PC-9 (cell line): Measurements from ENCODE around the gene SLC24A4. TPM values are rescaled to one million over a fixed set of nuclear protein-coding genes. Genes with fewer than 3 reads are reported as not detected.

Source experiments
- BruUV-seq: library from RNA; stranded (reverse); fragments of 400-500 nt; replicated peaks from 2 replicates; lab custom pipeline; 2021; lab: Mats Ljungman, UMichigan
- CTCF ChIA-PET: fragments of 300-600 bp; sonication (Branson Sonifier 250); formaldehyde crosslinking; loops from one replicate; lab custom pipeline; 2022; ENCODE audit warnings: antibody characterized with exemption; lab: Charles Lee
- POLR2A ChIA-PET: fragments of 300-600 bp; sonication (Branson Sonifier 250); formaldehyde crosslinking; loops from one replicate; lab custom pipeline; 2022; ENCODE audit warnings: antibody characterized with exemption; ENCODE audit not compliant: unreplicated experiment; lab: Charles Lee
- DNase-seq, 2 experiments: peaks; one replicate each; pipeline versions ENCODE4 v3.0.0 to v3.0.0-alpha.2; 2015 to 2022; ENCODE audit warnings: mixed read lengths in 1 of 2
- H2AFZ ChIP-seq: fragments of 200-600 bp; sonication (generic); 2 replicates; pipeline ENCODE4 v1.8.1; 2017; ENCODE audit warnings: antibody characterized with exemption
- H3F3A ChIP-seq: fragments of 200-600 bp; sonication (generic); 2 replicates; pipeline ENCODE4 v1.8.1; 2017; ENCODE audit warnings: antibody characterized with exemption, mild to moderate bottlenecking, low read depth; ENCODE audit not compliant: insufficient read depth
- H3K27ac ChIP-seq: fragments of 200-600 bp; sonication (generic); 2 replicates; pipeline ENCODE4 v1.6.1; 2016; ENCODE audit warnings: mixed run types
- H3K27me3 ChIP-seq: fragments of 200-600 bp; sonication (generic); 2 replicates; pipeline ENCODE4 v1.6.1; 2016; ENCODE audit warnings: low read depth, mixed run types; ENCODE audit not compliant: insufficient read depth
- H3K36me3 ChIP-seq: fragments of 200-600 bp; sonication (generic); 2 replicates; pipeline ENCODE4 v1.6.1; 2016; ENCODE audit warnings: low read depth, mixed run types
- H3K4me1 ChIP-seq: fragments of 200-600 bp; sonication (generic); replicated peaks from 2 replicates; pipeline ENCODE4 v1.6.1; 2016; ENCODE audit warnings: mixed run types; ENCODE audit not compliant: insufficient read depth
- H3K4me2 ChIP-seq: fragments of 200-600 bp; sonication (generic); 2 replicates; pipeline ENCODE4 v1.6.1; 2017; ENCODE audit warnings: mixed run types
- H3K4me3 ChIP-seq: fragments of 200-600 bp; sonication (generic); 2 replicates; pipeline ENCODE4 v1.6.1; 2016; ENCODE audit warnings: mixed run types
- H3K79me2 ChIP-seq: fragments of 200-600 bp; sonication (generic); 2 replicates; pipeline ENCODE4 v1.6.1; 2017; ENCODE audit warnings: low read depth, mixed run types
- H3K9me2 ChIP-seq: fragments of 200-600 bp; sonication (generic); 2 replicates; pipeline ENCODE4 v1.8.1; 2017; ENCODE audit warnings: mild to moderate bottlenecking; ENCODE audit not compliant: insufficient read depth
- H3K9me3 ChIP-seq: fragments of 200-600 bp; sonication (generic); 2 replicates; pipeline ENCODE4 v1.8.1; 2016; ENCODE audit warnings: low read depth; ENCODE audit not compliant: insufficient read depth
- H4K20me1 ChIP-seq: fragments of 200-600 bp; sonication (generic); 2 replicates; pipeline ENCODE4 v1.8.1; 2017; ENCODE audit not compliant: insufficient read depth
- CTCF ChIP-seq: fragments of 200-600 bp; sonication (generic); conservative IDR thresholded peaks from 2 replicates; pipeline ENCODE4 v1.6.1; 2017; ENCODE audit warnings: mixed run types, antibody characterized with exemption, mild to moderate bottlenecking, moderate library complexity
- EZH2 ChIP-seq: fragments of 200-600 bp; sonication (generic); IDR thresholded peaks from 2 replicates; pipeline ENCODE4 v1.8.0; 2017; ENCODE audit warnings: antibody characterized with exemption, low read depth
- intact Hi-C: fragments of 100-400 bp; cut with micrococcal nuclease; formaldehyde crosslinking; loops from one replicate; pipeline ENCODE4 v1.10.0; 2022; ENCODE audit not compliant: unreplicated experiment
- total RNA-seq: library from RNA; stranded (reverse); gene quantifications from 2 replicates; pipeline ENCODE4 v1.2.3, GENCODE V29; 2021

Gene SLC24A4
- total RNA-seq, 1 experiment from 2014 or later = not detected

GRCh38 chr14:92457016-92457565 is 134.1 kb downstream of the SLC24A4 start:
- no peaks in the 10 kb centered on the region for H3K36me3 ChIP-seq
- H3K4me1 ChIP-seq = no peaks in the 10 kb centered on the region
- no peaks in the 10 kb centered on the region for H3K27me3 ChIP-seq
- H3K9me2 ChIP-seq = no peaks in the 10 kb centered on the region
- intact Hi-C loops = loop anchor here (5.0 to 10.0 kb wide), 2 partner anchors 235 to 322 kb away; no protein-coding TSS in a partner anchor
- no peaks in the 10 kb centered on the region for H4K20me1 ChIP-seq
- ChIA-PET CTCF (no interaction called here), POLR2A (interaction anchor here (0.6 kb wide), 1 partner anchor 211 kb away, joined by 6 read pairs; no protein-coding TSS in a partner anchor)
- DNase-seq = no peak
- H2AFZ ChIP-seq = no peak overlapping the region
- no peak for TF ChIP-seq EZH2
- 0 out of 2 replicates have a peak, but pooled peaks have one; percentile 5 for TF ChIP-seq CTCF
- no peak overlapping the region for H3K4me2 ChIP-seq
- no peak overlapping the region for H3K27ac ChIP-seq
- BruUV-seq = no TSS peak
- no peaks in the 10 kb centered on the region for H3F3A ChIP-seq
- no peaks in the 10 kb centered on the region for H3K9me3 ChIP-seq
- no peak overlapping the region for H3K4me3 ChIP-seq
- no peaks in the 10 kb centered on the region for H3K79me2 ChIP-seq

GRCh38 chr14:92458136-92459029 is 135.4 kb downstream of the SLC24A4 start:
- DNase-seq = no peak
- CTCF ChIA-PET = no interaction called here

More at GRCh38 chr14:92458136-92459029, 135.4 kb downstream of the SLC24A4 start:
- TF ChIP-seq EZH2 (no peak), CTCF (no peak)
- H3K27ac ChIP-seq = no peak overlapping the region
- intact Hi-C loops = loop anchor here (5.0 to 10.0 kb wide), 2 partner anchors 234 to 324 kb away; no protein-coding TSS in a partner anchor
- H3K4me2 ChIP-seq = no peak overlapping the region
- H3K9me2 ChIP-seq = no peaks in the 10 kb centered on the region
- no peaks in the 10 kb centered on the region for H3K9me3 ChIP-seq
- H3F3A ChIP-seq = no peaks in the 10 kb centered on the region
- BruUV-seq = no TSS peak
- no peaks in the 10 kb centered on the region for H3K4me1 ChIP-seq
- no peaks in the 10 kb centered on the region for H3K36me3 ChIP-seq
- H3K4me3 ChIP-seq = no peak overlapping the region
- H4K20me1 ChIP-seq = no peaks in the 10 kb centered on the region
- no peak overlapping the region for H2AFZ ChIP-seq
- POLR2A ChIA-PET = no interaction called here
- H3K79me2 ChIP-seq = no peaks in the 10 kb centered on the region
- H3K27me3 ChIP-seq = no peaks in the 10 kb centered on the region
